OCI-LY1 (cell line): ENCODE measurements around the gene UTP3.

Experiments used
- EZH2 ChIP-seq: fragments of 200-600 bp; sonication (generic), shearing (Covaris generic); IDR thresholded peaks from 2 replicates; pipeline ENCODE4 v1.8.0; 2017; ENCODE audit warnings: borderline replicate concordance, mixed run types, mild to moderate bottlenecking, antibody characterized with exemption, low read length, moderate library complexity, mixed read lengths
- TF ChIP-seq, protein P1 (sequence below): fragments of 200-600 bp; sonication (generic), shearing (Covaris generic); IDR thresholded peaks from 2 replicates; pipeline ENCODE4 v1.5.1; 2017; ENCODE audit warnings: mild to moderate bottlenecking, antibody characterized with exemption, low read length, moderate library complexity, mixed read lengths

DNA sequence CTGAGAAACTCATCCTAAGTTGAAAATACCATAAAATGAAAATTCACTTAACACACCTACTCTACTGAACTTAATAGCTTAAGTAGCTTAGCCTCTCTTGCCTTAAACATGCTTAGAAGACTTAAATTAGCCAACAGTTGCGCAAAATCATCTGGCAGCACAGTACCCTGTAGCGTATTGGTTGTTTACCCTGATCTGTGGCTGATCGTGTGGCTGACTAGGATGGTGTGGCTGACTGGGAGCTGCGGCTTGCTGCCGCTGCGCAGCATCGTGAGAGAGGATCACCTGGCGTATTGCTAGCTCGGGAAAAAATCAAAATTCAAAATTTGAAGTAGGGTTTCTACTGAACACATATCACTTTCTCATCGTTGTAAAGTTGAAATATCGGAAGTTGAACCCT lies 39.8 kb downstream of the UTP3 start:
- TF ChIP-seq, protein P1, sequence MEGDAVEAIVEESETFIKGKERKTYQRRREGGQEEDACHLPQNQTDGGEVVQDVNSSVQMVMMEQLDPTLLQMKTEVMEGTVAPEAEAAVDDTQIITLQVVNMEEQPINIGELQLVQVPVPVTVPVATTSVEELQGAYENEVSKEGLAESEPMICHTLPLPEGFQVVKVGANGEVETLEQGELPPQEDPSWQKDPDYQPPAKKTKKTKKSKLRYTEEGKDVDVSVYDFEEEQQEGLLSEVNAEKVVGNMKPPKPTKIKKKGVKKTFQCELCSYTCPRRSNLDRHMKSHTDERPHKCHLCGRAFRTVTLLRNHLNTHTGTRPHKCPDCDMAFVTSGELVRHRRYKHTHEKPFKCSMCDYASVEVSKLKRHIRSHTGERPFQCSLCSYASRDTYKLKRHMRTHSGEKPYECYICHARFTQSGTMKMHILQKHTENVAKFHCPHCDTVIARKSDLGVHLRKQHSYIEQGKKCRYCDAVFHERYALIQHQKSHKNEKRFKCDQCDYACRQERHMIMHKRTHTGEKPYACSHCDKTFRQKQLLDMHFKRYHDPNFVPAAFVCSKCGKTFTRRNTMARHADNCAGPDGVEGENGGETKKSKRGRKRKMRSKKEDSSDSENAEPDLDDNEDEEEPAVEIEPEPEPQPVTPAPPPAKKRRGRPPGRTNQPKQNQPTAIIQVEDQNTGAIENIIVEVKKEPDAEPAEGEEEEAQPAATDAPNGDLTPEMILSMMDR, result no peak
- no peak for TF ChIP-seq EZH2
